HFFc6 (cell line): Measurements from ENCODE around the gene TMPRSS13. TPM values are rescaled to one million over a fixed set of nuclear protein-coding genes. Genes with fewer than 3 reads are reported as not detected.

ENCODE experiments used
- DNase-seq: peaks from one replicate; pipeline ENCODE4 v3.0.0-alpha.2; 2018
- H3K27ac Mint-ChIP-seq: 2 replicates; pipeline ENCODE4 v1.8.0; 2020; ENCODE audit warnings: mild to moderate bottlenecking, mixed read lengths
- H3K27me3 Mint-ChIP-seq: 2 replicates; pipeline ENCODE4 v1.8.0; 2021; ENCODE audit warnings: mild to moderate bottlenecking, moderate library complexity, mixed read lengths; ENCODE audit not compliant: insufficient read depth
- H3K36me3 Mint-ChIP-seq: 2 replicates; pipeline ENCODE4 v1.8.0; 2021; ENCODE audit warnings: low read depth, mixed read lengths
- H3K4me1 Mint-ChIP-seq: 2 replicates; pipeline ENCODE4 v1.8.0; 2020; ENCODE audit warnings: low read depth, mixed read lengths
- H3K4me3 Mint-ChIP-seq: 2 replicates; pipeline ENCODE4 v1.8.0; 2020; ENCODE audit warnings: mild to moderate bottlenecking, moderate library complexity, mixed read lengths
- H3K9me3 Mint-ChIP-seq: 2 replicates; pipeline ENCODE4 v1.8.0; 2020; ENCODE audit warnings: mild to moderate bottlenecking, mixed read lengths
- total RNA-seq, 6 experiments: library from RNA; stranded (reverse); fragmentation: NEBNext Ultra II Directional; extraction: Animal tissue kit (Norgen Biotek cat#: 25700); gene quantifications; 2 replicates in 1 of 6; 3 replicates in 5 of 6; pipeline ENCODE4 v1.2.3, GENCODE V29; 2021
- TF ChIP-seq, protein P1 (sequence below): fragments of 200-600 bp; sonication (generic); IDR thresholded peaks from 2 replicates; pipeline ENCODE4 v1.5.0; 2021; ENCODE audit warnings: antibody characterized with exemption, mild to moderate bottlenecking

The TMPRSS13 gene
- total RNA-seq, 6 experiments from 2014 or later, result not detected

DNA sequence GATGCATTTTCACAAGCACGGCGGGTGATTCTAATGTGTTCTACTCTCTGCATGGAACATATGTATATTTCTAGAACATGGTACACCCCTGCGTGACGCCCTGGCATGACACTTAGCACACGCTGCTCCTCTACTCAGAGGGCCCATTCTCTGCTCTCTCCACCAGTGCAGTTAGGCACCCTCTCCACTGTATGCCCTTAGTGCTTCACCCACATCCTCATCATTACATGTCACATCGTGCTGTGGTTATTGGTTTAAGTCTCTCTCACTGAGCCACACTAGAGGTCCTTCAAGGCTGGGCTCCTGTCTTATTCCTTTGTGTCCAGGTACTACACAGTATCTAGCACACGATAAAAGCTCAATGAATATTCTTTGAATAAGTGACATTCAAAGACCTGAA, 16.7 kb downstream of the TMPRSS13 start:
- DNase-seq, result no peak
- Mint-ChIP-seq H3K27me3 (peaks cover 63% of the 10 kb centered on the region), H3K27ac (no peak overlapping the region), H3K9me3 (no peaks in the 10 kb centered on the region), H3K4me1 (peaks cover 6% of the 10 kb centered on the region), H3K36me3 (no peaks in the 10 kb centered on the region), H3K4me3 (no peak overlapping the region)
- TF ChIP-seq, protein P1, sequence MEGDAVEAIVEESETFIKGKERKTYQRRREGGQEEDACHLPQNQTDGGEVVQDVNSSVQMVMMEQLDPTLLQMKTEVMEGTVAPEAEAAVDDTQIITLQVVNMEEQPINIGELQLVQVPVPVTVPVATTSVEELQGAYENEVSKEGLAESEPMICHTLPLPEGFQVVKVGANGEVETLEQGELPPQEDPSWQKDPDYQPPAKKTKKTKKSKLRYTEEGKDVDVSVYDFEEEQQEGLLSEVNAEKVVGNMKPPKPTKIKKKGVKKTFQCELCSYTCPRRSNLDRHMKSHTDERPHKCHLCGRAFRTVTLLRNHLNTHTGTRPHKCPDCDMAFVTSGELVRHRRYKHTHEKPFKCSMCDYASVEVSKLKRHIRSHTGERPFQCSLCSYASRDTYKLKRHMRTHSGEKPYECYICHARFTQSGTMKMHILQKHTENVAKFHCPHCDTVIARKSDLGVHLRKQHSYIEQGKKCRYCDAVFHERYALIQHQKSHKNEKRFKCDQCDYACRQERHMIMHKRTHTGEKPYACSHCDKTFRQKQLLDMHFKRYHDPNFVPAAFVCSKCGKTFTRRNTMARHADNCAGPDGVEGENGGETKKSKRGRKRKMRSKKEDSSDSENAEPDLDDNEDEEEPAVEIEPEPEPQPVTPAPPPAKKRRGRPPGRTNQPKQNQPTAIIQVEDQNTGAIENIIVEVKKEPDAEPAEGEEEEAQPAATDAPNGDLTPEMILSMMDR, result no peak

DNA sequence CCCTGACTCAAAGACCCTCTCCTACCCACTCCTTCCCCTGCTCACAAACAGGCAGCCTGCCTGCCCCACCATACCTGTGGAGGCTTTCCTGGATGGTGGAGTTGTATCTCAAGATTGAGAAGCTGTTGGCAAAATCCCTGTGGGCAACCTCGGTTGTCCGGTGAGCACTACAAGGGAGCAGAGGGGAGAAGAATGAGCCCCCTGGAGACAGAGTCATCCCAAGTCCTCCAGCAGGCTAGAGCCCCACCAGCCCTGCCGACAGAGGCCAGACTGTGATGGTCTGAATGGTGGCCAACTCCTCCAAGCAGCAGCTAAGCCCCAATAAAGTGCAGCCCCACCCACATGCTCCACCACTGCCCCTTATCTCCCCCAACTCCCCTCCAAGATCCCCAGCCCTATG, 17.5 kb downstream of the TMPRSS13 start:
- Mint-ChIP-seq H3K9me3 (no peaks in the 10 kb centered on the region), H3K27ac (no peak overlapping the region), H3K4me3 (no peak overlapping the region), H3K4me1 (peaks cover 11% of the 10 kb centered on the region), H3K36me3 (no peaks in the 10 kb centered on the region), H3K27me3 (peaks cover 56% of the 10 kb centered on the region)
- DNase-seq, result no peak
- TF ChIP-seq, protein P1, result no peak

GRCh38 chr11:117910941-117911655, 18.1 kb downstream of the TMPRSS13 start:
- Mint-ChIP-seq H3K4me1 (peaks cover 11% of the 10 kb centered on the region), H3K27me3 (peaks cover 51% of the 10 kb centered on the region)

GRCh38 chr11:117910525-117910924, 18.7 kb downstream of the TMPRSS13 start:
- Mint-ChIP-seq H3K4me1 (peaks cover 11% of the 10 kb centered on the region), H3K27me3 (peaks cover 48% of the 10 kb centered on the region), H3K4me3 (no peak overlapping the region), H3K27ac (no peak overlapping the region), H3K9me3 (no peaks in the 10 kb centered on the region), H3K36me3 (no peaks in the 10 kb centered on the region)
- TF ChIP-seq, protein P1, result no peak
- no peak for DNase-seq

More at GRCh38 chr11:117910941-117911655, 18.1 kb downstream of the TMPRSS13 start:
- no peak for DNase-seq
- Mint-ChIP-seq H3K36me3 (no peaks in the 10 kb centered on the region), H3K9me3 (no peaks in the 10 kb centered on the region), H3K4me3 (no peak overlapping the region), H3K27ac (no peak overlapping the region)
- TF ChIP-seq, protein P1, result no peak

DNA sequence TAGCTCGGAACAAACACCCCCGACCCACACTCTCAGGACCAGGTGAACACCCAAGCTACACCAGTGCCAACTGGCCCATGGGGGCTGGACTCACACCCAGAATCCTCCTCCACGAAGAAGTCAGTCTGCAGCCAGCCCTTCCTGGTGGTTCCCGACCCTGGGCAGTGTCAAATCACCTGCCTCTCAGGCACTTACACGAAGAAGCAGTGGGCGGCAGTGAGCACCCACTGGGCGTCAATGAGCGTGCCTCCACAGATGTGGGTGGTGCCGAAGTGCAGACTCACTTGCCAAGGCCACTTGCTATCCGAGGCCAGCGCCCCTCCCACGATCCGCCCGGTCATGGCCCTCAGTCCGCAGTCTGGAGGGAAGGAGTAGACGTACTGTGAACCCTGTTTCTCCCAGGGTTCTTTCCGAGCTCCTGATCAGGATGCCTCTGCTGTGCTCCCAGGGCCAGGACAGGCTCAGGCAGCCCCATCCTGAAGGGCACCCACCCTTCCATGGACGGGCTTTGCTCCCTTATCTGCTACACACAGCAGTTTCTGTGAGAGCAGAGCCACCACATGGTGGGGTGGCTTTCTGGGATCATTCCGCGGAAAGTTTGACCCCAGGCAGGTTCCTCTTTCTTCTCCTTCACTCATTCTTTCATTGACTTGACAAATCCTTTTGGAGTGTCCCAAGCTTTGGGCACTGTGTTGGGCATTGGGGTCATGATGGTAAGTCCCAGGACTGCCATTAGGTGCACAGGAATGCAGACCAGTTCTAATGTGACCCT, 19.4 kb downstream of the TMPRSS13 start:
- Mint-ChIP-seq H3K9me3 (no peaks in the 10 kb centered on the region), H3K27ac (no peak overlapping the region), H3K4me1 (peaks cover 11% of the 10 kb centered on the region), H3K4me3 (no peak overlapping the region), H3K36me3 (no peaks in the 10 kb centered on the region), H3K27me3 (peaks cover 48% of the 10 kb centered on the region)
- DNase-seq, result no peak
- TF ChIP-seq, protein P1, result no peak
